Tibial nerve (tissue), 4 donors: Measurements from ENCODE around the gene ABCA9. TPM values are rescaled to one million over a fixed set of nuclear protein-coding genes. Genes with fewer than 3 reads are reported as not detected.
"Not testable (repeated sequence)": the region's sequence is repeated elsewhere in the genome, so short reads cannot be mapped to it uniquely, and the experiment has no call there.

Source experiments
- DNase-seq, 2 donors: peaks; one replicate each; pipeline ENCODE4 v3.0.0-alpha.2; 2019; ENCODE audit warnings: low spot score in 2 of 2
- H3K27ac ChIP-seq, 4 donors: fragments of 200-600 bp; sonication (generic) in 3 of 4; one replicate each; pipeline ENCODE4 v1.5.1; 2017 to 2019; ENCODE audit warnings: mild to moderate bottlenecking in 1 of 4
- H3K27me3 ChIP-seq, 2 donors: fragments of 200-600 bp; sonication (generic) in 1 of 2; one replicate each; pipeline versions ENCODE4 v1.5.1 to v1.6.0; 2017 to 2019
- H3K36me3 ChIP-seq, 3 donors: fragments of 200-600 bp; sonication (generic); one replicate each; pipeline ENCODE4 v1.5.1; 2018 to 2019
- H3K4me1 ChIP-seq, 4 donors: fragments of 200-600 bp; sonication (generic) in 3 of 4; one replicate each; pipeline ENCODE4 v1.5.1; 2017 to 2019
- H3K4me3 ChIP-seq, 4 donors: fragments of 200-600 bp; sonication (generic) in 3 of 4; one replicate each; pipeline ENCODE4 v1.5.1; 2017 to 2019; ENCODE audit warnings: mild to moderate bottlenecking in 1 of 4, moderate library complexity in 1 of 4
- H3K9me3 ChIP-seq, 4 donors: fragments of 200-600 bp; sonication (generic) in 3 of 4; one replicate each; pipeline ENCODE4 v1.5.1; 2017 to 2019
- EP300 ChIP-seq, 2 donors: sonication (generic); formaldehyde crosslinking; IDR thresholded peaks; one replicate each; pipeline ENCODE4 v1.6.1; 2017; ENCODE audit warnings: antibody characterized with exemption in 2 of 2, mild to moderate bottlenecking in 1 of 2
- POLR2A ChIP-seq, 2 donors: fragments of 450-650 bp; IDR thresholded peaks; one replicate each; pipeline ENCODE4 v1.6.1; 2017; ENCODE audit warnings: antibody characterized with exemption in 2 of 2, mild to moderate bottlenecking in 2 of 2, moderate library complexity in 2 of 2
- WGBS, 2 donors: methylation state at CpG; one replicate each; pipeline ENCODE4 v1.1.5; 2018; 5-methylcytosine and 5-hydroxymethylcytosine counted together
- total RNA-seq, 4 donors: library from RNA; depleted of rRNA; stranded (reverse); fragments of >200 nt; gene quantifications; one replicate each; pipeline ENCODE4 v1.1.0, GENCODE V29; 2016
- TF ChIP-seq, protein P1 (sequence below), 5 experiments: fragments of 200-600 bp in 3 of 5; fragments of 450-650 bp in 2 of 5; sonication (generic) in 3 of 5; IDR thresholded peaks; one replicate each; pipeline ENCODE4 v1.5.1; 2016 to 2019; ENCODE audit warnings: antibody characterized with exemption in 5 of 5, mild to moderate bottlenecking in 3 of 5, moderate library complexity in 2 of 5

ABCA9 gene
- total RNA-seq, 4 donors from 2014 or later: 108 to 170 (median 124) TPM

DNA sequence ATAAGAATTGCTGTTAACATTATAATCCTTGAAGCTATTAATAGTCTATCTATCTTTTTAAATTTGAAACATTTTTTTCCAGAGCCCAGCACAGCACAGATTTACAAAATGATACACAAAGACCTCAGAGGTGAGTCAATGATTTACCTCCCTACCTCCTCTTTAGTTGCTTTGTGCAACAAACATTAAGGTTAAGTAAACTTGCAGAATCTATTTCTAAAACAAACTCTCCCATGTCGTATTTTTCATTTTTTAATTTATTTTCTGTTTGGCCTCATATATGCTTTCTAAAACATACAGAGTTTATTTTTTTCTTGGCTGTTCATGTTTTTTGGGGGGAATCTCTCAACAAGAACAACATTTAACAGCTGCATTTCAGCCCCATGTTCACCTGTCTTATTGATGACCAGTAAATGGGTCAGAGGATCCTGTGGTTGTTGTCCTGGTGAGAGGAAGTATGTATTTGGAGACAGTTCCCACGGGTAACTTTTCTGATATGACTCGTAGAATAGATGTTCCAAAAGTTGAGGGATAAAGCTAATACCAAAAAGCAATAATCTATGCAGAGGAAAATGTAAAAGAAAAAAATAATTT lies 42.6 kb downstream of the ABCA9 start:
- Histone ChIP-seq H3K27ac (no peak overlapping the region), H3K9me3 (no peaks in the 10 kb centered on the region), H3K4me1 (no peaks in the 10 kb centered on the region), H3K4me3 (no peak overlapping the region), H3K27me3 (no peaks in the 10 kb centered on the region), H3K36me3 (peaks cover 0 to 83% (median 0%) of the 10 kb centered on the region in 3 donors)
- whole genome bisulfite sequencing, 2 donors: 74 to 81% methylated on average over 3 of the region's 3 CpGs
- TF ChIP-seq EP300 (IDR thresholded peaks at IDR 0.05) (no peak), POLR2A (IDR thresholded peaks at IDR 0.05) (no peak)
- TF ChIP-seq, protein P1, sequence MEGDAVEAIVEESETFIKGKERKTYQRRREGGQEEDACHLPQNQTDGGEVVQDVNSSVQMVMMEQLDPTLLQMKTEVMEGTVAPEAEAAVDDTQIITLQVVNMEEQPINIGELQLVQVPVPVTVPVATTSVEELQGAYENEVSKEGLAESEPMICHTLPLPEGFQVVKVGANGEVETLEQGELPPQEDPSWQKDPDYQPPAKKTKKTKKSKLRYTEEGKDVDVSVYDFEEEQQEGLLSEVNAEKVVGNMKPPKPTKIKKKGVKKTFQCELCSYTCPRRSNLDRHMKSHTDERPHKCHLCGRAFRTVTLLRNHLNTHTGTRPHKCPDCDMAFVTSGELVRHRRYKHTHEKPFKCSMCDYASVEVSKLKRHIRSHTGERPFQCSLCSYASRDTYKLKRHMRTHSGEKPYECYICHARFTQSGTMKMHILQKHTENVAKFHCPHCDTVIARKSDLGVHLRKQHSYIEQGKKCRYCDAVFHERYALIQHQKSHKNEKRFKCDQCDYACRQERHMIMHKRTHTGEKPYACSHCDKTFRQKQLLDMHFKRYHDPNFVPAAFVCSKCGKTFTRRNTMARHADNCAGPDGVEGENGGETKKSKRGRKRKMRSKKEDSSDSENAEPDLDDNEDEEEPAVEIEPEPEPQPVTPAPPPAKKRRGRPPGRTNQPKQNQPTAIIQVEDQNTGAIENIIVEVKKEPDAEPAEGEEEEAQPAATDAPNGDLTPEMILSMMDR (IDR thresholded peaks at IDR 0.05): no peak
- DNase-seq: no peak

DNA sequence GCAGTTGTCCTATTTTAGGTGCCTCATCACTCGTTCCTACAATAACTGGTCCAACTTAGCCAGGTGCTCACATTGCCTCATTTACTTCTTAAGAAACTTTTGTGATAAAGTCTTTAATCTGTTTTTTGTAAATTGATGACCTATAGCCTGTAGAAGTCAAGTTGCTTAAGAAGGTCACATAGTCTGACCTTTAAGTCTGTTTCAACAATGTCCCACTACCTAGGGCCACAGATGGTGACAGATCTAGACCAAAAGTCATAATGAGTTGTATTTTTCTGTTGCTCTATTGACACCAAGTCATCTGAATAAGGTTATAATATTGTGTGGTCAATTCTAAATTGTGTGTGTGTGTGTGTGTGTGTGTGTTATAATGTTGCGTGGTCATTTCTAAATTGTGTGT lies 45.1 kb downstream of the ABCA9 start:
- H3K27ac ChIP-seq: no peak overlapping the region
- peaks cover 0 to 81% (median 0%) of the 10 kb centered on the region in 3 donors for H3K36me3 ChIP-seq
- no peak for TF ChIP-seq EP300 (IDR thresholded peaks at IDR 0.05)
- TF ChIP-seq, protein P1 (IDR thresholded peaks at IDR 0.05): no peak
- no peak for TF ChIP-seq POLR2A (IDR thresholded peaks at IDR 0.05)
- H3K27me3 ChIP-seq: no peaks in the 10 kb centered on the region
- H3K9me3 ChIP-seq: no peaks in the 10 kb centered on the region
- 89 to 90% methylated on average over 2 of the region's 2 CpGs for WGBS, 2 donors
- H3K4me3 ChIP-seq: no peak overlapping the region
- H3K4me1 ChIP-seq: no peaks in the 10 kb centered on the region
- DNase-seq: no peak

DNA sequence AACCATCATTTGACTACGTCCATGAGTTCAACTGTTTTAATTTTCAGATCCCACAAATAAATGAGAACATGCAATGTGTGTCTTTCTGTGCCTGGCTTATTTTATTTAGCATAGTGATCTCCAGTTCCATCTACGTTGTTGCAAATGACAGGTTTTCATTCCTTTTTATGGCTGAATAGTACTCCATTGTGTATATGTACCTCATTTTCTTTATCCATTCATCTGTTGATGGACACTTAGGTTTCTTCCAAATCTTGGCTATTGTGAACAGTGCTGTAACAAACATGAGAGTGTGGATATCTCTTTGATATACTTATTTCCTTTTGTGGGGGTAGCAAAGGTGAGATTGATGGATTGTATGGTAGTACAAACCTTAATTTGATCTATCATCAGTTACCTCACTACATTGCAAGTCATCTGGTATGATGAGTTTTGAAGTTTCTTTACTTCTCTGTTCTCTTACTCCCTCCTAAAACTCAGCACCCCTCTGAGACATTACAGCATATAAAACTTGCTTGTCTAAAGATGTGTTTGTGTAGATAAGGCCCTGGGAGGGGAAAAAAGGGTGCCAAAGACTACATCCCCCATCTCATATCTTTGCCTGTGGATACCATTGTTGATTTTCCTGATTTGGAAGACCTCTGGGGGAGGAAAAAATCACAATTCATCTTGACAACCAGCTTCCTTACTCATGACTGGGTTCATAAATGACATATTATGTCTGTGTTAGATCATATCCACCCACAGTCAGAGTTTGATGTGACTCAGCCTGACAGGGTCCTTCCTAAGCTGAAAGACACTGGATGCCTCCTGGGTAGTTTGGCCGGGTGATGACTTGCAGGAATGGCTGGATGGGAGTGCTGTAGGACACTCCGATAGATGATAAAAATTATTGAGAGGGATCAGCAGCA lies 47.6 kb downstream of the ABCA9 start:
- H3K27ac ChIP-seq: no peak overlapping the region

DNA sequence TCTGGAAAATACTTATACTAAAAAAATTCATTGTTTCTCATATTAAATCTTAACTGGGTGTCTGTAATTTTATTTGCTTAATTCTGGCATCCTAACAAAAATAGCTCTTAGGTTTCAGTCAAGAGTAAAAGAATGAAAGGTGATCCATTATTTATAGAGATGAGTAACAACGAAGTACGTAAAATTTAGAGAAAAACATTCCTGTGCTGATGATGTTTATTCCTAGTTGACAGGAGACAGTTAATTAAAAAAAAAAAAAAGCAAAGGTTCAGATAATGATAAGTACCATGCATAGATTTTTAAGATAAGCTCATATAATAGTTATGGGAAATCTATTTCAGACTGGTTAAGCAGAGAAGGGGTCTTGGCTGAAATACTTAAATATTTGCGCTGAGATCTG lies 50.8 kb downstream of the ABCA9 start:
- no peaks in the 10 kb centered on the region for H3K9me3 ChIP-seq
- H3K36me3 ChIP-seq: peaks cover 0 to 82% (median 0%) of the 10 kb centered on the region in 3 donors
- no peak overlapping the region for H3K4me3 ChIP-seq
- H3K27me3 ChIP-seq: no peaks in the 10 kb centered on the region
- no peak for DNase-seq
- TF ChIP-seq, protein P1 (IDR thresholded peaks at IDR 0.05): no peak
- TF ChIP-seq EP300 (IDR thresholded peaks at IDR 0.05): no peak
- TF ChIP-seq POLR2A (IDR thresholded peaks at IDR 0.05): no peak
- no peak overlapping the region for H3K27ac ChIP-seq
- WGBS, 2 donors: 95 to 98% methylated on average over 3 of the region's 3 CpGs
- H3K4me1 ChIP-seq: no peaks in the 10 kb centered on the region

More for the DNA sequence above, 47.6 kb downstream of the ABCA9 start:
- TF ChIP-seq, protein P1 (IDR thresholded peaks at IDR 0.05): no peak
- TF ChIP-seq POLR2A (IDR thresholded peaks at IDR 0.05): no peak
- TF ChIP-seq EP300 (IDR thresholded peaks at IDR 0.05): no peak
- Histone ChIP-seq H3K27me3 (no peaks in the 10 kb centered on the region), H3K4me1 (no peaks in the 10 kb centered on the region), H3K4me3 (no peak overlapping the region), H3K36me3 (peaks cover 0 to 77% (median 0%) of the 10 kb centered on the region in 3 donors), H3K9me3 (no peaks in the 10 kb centered on the region)
- 88 to 98% methylated on average over 4 of the region's 4 CpGs for WGBS, 2 donors
- DNase-seq: no peak

DNA sequence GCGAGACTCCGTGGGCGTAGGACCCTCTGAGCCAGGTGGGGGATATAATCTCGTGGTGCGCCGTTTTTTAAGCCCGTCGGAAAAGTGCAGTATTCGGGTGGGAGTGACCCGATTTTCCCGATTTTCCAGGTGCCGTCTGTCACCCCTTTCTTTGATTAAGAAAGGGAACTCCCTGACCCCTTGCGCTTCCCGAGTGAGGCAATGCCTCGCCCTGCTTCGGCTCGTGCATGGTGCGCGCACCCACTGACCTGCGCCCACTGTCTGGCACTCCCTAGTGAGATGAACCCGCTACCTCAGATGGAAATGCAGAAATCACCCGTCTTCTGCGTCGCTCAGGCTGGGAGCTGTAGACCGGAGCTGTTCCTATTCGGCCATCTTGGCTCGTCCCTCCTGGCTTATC lies 56.0 kb downstream of the ABCA9 start:
- H3K27me3 ChIP-seq, H3K4me1 ChIP-seq, H3K9me3 ChIP-seq, H3K27ac ChIP-seq, DNase-seq, H3K4me3 ChIP-seq: not testable (repeated sequence)
- peaks cover 0 to 52% (median 0%) of the 10 kb centered on the region in 3 donors for H3K36me3 ChIP-seq
- WGBS, 2 donors: 94 to 97% methylated on average over 23 to 26 of the region's 27 CpGs

DNA sequence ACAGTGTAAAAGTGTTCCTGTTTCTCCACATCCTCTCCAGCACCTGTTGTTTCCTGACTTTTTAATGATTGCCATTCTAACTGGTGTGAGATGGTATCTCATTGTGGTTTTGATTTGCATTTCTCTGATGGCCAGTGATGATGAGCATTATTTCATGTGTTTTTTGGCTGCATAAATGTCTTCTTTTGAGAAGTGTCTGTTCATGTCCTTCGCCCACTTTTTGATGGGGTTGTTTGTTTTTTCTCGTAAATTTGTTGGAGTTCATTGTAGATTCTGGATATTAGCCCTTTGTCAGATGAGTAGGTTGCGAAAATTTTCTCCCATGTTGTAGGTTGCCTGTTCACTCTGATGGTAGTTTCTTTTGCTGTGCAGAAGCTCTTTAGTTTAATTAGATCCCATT lies 61.0 kb downstream of the ABCA9 start:
- not testable (repeated sequence) for H3K9me3 ChIP-seq, H3K27me3 ChIP-seq, H3K4me1 ChIP-seq, H3K4me3 ChIP-seq, DNase-seq, H3K27ac ChIP-seq
- peaks cover 0 to 12% (median 0%) of the 10 kb centered on the region in 3 donors for H3K36me3 ChIP-seq
- WGBS, 2 donors: 96 to 100% methylated on average over 2 to 3 of the region's 3 CpGs
